ENCODE data around the gene CLIP1.

- TF ChIP-seq CTCF (optimal IDR thresholded peaks at IDR 0.05 in 1 of 3, IDR thresholded peaks at IDR 0.05 in 1 of 3, conservative IDR thresholded peaks at IDR 0.05 in 1 of 3; ENCODE audit: extremely low read depth in 1 of 3, insufficient read depth in 2 of 3, low read length in 3 of 3) (no peak), EZH2 (IDR thresholded peaks at IDR 0.05; ENCODE audit: low read length) (no peak)
Measured at GRCh38 chr12:122355706-122356105, 66.8 kb downstream of the CLIP1 start.
